BLaER1 treated with 17β-estradiol and CSF1 and Interleukin-3, amounts not matched to agents 10 nM and 100 nM (cell line): ENCODE data around the gene SKOR2.
A peak's percentile ranks its signal among the peaks of the same experiment; 100 is the strongest.
"Not testable (repeated sequence)": the region's sequence is repeated elsewhere in the genome, so short reads cannot be mapped to it uniquely, and the experiment has no call there.

ENCODE experiments used
- H3K27ac ChIP-seq, 11 experiments: shearing (Covaris generic); formaldehyde crosslinking; 2 replicates each; pipeline ENCODE4 v1.8.1; 2022
- H3K27me3 ChIP-seq, 11 experiments: shearing (Covaris generic); formaldehyde crosslinking; 2 replicates each; pipeline ENCODE4 v1.8.1; 2022
- H3K36me3 ChIP-seq, 11 experiments: shearing (Covaris generic); formaldehyde crosslinking; 2 replicates each; pipeline ENCODE4 v1.8.1; 2022
- H3K4me1 ChIP-seq, 10 experiments: shearing (Covaris generic); formaldehyde crosslinking; 2 replicates each; pipeline ENCODE4 v1.8.1; 2022
- H3K4me2 ChIP-seq, 11 experiments: shearing (Covaris generic); formaldehyde crosslinking; 2 replicates each; pipeline ENCODE4 v1.8.1; 2022
- H3K4me3 ChIP-seq, 10 experiments: shearing (Covaris generic); formaldehyde crosslinking; 2 replicates each; pipeline ENCODE4 v1.8.1; 2022
- H3K9ac ChIP-seq, 11 experiments: shearing (Covaris generic); formaldehyde crosslinking; 2 replicates each; pipeline ENCODE4 v1.8.1; 2022
- H3K9me3 ChIP-seq, 11 experiments: shearing (Covaris generic); formaldehyde crosslinking; replicated peaks in 1 of 11; 2 replicates each; pipeline ENCODE4 v1.8.1; 2022
- H4K20me1 ChIP-seq, 11 experiments: shearing (Covaris generic); formaldehyde crosslinking; 2 replicates each; pipeline ENCODE4 v1.8.1; 2022
- Cebpa-rat ChIP-seq, 11 experiments: shearing (Covaris generic); IDR thresholded peaks; 2 replicates each; pipeline ENCODE4 v1.8.1; 2022

The SKOR2 gene

GRCh38 chr18:47226660-47227059, 24.8 kb downstream of the SKOR2 start:
- no peak for TF ChIP-seq Cebpa-rat (IDR thresholded peaks at IDR 0.05)
- Histone ChIP-seq H4K20me1 (no peaks in the 10 kb centered on the region), H3K4me2 (0 out of 22 replicates have a peak overlapping the region, but pooled peaks of 1 of the 11 experiments have one; percentile 13), H3K36me3 (no peaks in the 10 kb centered on the region), H3K4me1 (peaks cover 0 to 16% (median 4%) of the 10 kb centered on the region in 10 experiments; a peak in 9 of 20 replicates), H3K9ac (no peak overlapping the region), H3K27me3 (no peaks in the 10 kb centered on the region), H3K27ac (no peak overlapping the region), H3K4me3 (no peak overlapping the region), H3K9me3 (no peaks in the 10 kb centered on the region)

- no peak overlapping the region for H3K4me3 ChIP-seq
- no peak overlapping the region for H3K9ac ChIP-seq
- H3K4me1 ChIP-seq, result peaks cover 0 to 4% (median 0%) of the 10 kb centered on the region in 10 experiments; a peak in 3 of 20 replicates
- TF ChIP-seq Cebpa-rat (IDR thresholded peaks at IDR 0.05), result no peak
- no peak overlapping the region for H3K4me2 ChIP-seq
- no peaks in the 10 kb centered on the region for H3K27me3 ChIP-seq
- no peaks in the 10 kb centered on the region for H4K20me1 ChIP-seq
- H3K36me3 ChIP-seq, result no peaks in the 10 kb centered on the region
- H3K9me3 ChIP-seq, result no peaks in the 10 kb centered on the region
- no peak overlapping the region for H3K27ac ChIP-seq
These were observed 35.8 kb downstream of the SKOR2 start for GRCh38 chr18:47215554-47216138.

GRCh38 chr18:47209171-47209570, 42.3 kb downstream of the SKOR2 start:
- Histone ChIP-seq H3K4me2 (no peak overlapping the region), H4K20me1 (no peaks in the 10 kb centered on the region), H3K27ac (no peak overlapping the region), H3K4me1 (no peaks in the 10 kb centered on the region), H3K4me3 (no peak overlapping the region), H3K27me3 (no peaks in the 10 kb centered on the region), H3K9me3 (no peaks in the 10 kb centered on the region), H3K9ac (no peak overlapping the region), H3K36me3 (no peaks in the 10 kb centered on the region)
- no peak for TF ChIP-seq Cebpa-rat (IDR thresholded peaks at IDR 0.05)

- Histone ChIP-seq H3K9me3 (no peaks in the 10 kb centered on the region), H3K4me1 (no peaks in the 10 kb centered on the region), H3K4me2 (no peak overlapping the region), H3K27ac (no peak overlapping the region), H3K27me3 (no peaks in the 10 kb centered on the region), H4K20me1 (0 out of 22 replicates have a peak, but pooled peaks cover 0 to 3% (median 0%) of the 10 kb centered on the region in 11 experiments), H3K4me3 (no peak overlapping the region), H3K9ac (no peak overlapping the region), H3K36me3 (no peaks in the 10 kb centered on the region)
- TF ChIP-seq Cebpa-rat (IDR thresholded peaks at IDR 0.05), result no peak
These were observed 44.4 kb downstream of the SKOR2 start for GRCh38 chr18:47206945-47207637.

- Histone ChIP-seq H3K9ac (no peak overlapping the region), H3K4me3 (no peak overlapping the region), H3K4me2 (no peak overlapping the region), H3K9me3 (no peaks in the 10 kb centered on the region), H3K36me3 (no peaks in the 10 kb centered on the region), H3K27me3 (no peaks in the 10 kb centered on the region), H3K4me1 (no peaks in the 10 kb centered on the region), H4K20me1 (0 out of 22 replicates have a peak, but pooled peaks cover 0 to 3% (median 0%) of the 10 kb centered on the region in 11 experiments), H3K27ac (no peak overlapping the region)
- no peak for TF ChIP-seq Cebpa-rat (IDR thresholded peaks at IDR 0.05)
These were observed 46.4 kb downstream of the SKOR2 start for GRCh38 chr18:47204908-47205522.

DNA sequence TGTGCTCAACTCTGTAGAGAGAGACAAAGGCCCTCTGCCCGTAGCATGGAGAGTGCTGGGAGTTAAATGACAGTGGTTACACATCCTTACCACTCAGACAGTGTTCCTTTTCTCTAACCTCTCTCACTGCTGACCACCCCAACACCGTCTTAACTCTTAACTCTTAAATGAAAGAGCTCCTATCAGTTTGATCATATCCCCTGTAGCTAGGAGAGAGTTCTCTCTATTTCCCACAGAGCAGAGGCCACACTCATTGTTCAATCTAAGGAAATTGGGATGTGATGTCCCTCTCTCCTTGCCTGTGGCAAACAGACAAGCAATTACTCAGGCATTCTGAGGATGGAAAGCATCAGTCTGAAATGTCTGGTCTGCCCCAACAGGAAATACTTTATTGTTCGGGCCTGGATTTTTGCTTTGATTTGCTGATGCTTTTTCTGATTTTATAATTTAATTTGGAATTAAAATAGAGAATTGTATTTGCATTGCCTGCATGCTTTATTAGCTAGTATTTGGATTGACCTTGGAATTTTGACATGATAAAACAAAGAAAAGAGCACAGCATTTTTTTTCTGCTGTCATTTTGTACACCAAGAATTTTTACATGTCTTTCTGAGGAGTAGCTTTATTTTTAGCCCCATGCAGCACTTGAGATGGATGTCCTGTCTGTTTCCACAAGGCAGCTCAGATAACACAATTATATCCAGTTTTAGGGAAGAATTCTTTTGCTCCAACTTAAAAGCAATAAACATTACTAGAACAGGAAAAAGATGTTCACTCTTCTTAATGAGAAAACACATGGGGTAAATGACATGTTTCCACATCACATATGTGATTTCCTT, 47.6 kb downstream of the SKOR2 start:
- Histone ChIP-seq H3K27me3 (no peaks in the 10 kb centered on the region), H3K27ac (no peak overlapping the region), H4K20me1 (0 out of 22 replicates have a peak, but pooled peaks cover 0 to 3% (median 0%) of the 10 kb centered on the region in 11 experiments), H3K9ac (no peak overlapping the region; a peak in 1 of 22 replicates), H3K9me3 (0 out of 22 replicates have a peak, but pooled peaks cover 0 to 3% (median 0%) of the 10 kb centered on the region in 11 experiments), H3K4me2 (no peak overlapping the region), H3K4me1 (no peaks in the 10 kb centered on the region), H3K4me3 (no peak overlapping the region), H3K36me3 (no peaks in the 10 kb centered on the region)
- TF ChIP-seq Cebpa-rat (IDR thresholded peaks at IDR 0.05), result no peak

- not testable (repeated sequence) for H3K9ac ChIP-seq, H3K36me3 ChIP-seq, H3K9me3 ChIP-seq, H3K4me3 ChIP-seq, H4K20me1 ChIP-seq, H3K27me3 ChIP-seq
- Histone ChIP-seq H3K27ac (0 out of 22 replicates have a peak overlapping the region, but pooled peaks of 1 of the 11 experiments have one; percentile 2), H3K4me2 (peak overlapping the region in 8 of 11 experiments; percentile 25 to 62 (median 41); a peak in 11 of 22 replicates), H3K4me1 (peaks cover 10 to 27% (median 17%) of the 10 kb centered on the region in 10 experiments; a peak in 19 of 20 replicates)
These were observed 55.5 kb downstream of the SKOR2 start for GRCh38 chr18:47195961-47196360.

- peak overlapping the region in 1 of 11 experiments; percentile 15; a peak in 2 of 22 replicates for H3K4me2 ChIP-seq
- no peak overlapping the region for H3K27ac ChIP-seq
- no peaks in the 10 kb centered on the region for H3K36me3 ChIP-seq
- no peaks in the 10 kb centered on the region for H3K27me3 ChIP-seq
- no peaks in the 10 kb centered on the region for H4K20me1 ChIP-seq
- H3K9me3 ChIP-seq, result peaks cover 0 to 18% (median 11%) of the 10 kb centered on the region in 11 experiments; a peak in 14 of 22 replicates
- TF ChIP-seq Cebpa-rat (IDR thresholded peaks at IDR 0.05), result no peak
- H3K4me1 ChIP-seq, result peaks cover 10 to 27% (median 17%) of the 10 kb centered on the region in 10 experiments; a peak in 19 of 20 replicates
- H3K4me3 ChIP-seq, result no peak overlapping the region
- H3K9ac ChIP-seq, result no peak overlapping the region
These were observed 59.5 kb downstream of the SKOR2 start for GRCh38 chr18:47191961-47192360.
